ENCODE data around the gene SLC38A1. TPM values are rescaled to one million over a fixed set of nuclear protein-coding genes. Genes with fewer than 3 reads are reported as not detected.

SLC38A1 gene
- total and polyA plus RNA-seq, 10 donors = 26.9 to 142 (median 92.6) TPM

DNA sequence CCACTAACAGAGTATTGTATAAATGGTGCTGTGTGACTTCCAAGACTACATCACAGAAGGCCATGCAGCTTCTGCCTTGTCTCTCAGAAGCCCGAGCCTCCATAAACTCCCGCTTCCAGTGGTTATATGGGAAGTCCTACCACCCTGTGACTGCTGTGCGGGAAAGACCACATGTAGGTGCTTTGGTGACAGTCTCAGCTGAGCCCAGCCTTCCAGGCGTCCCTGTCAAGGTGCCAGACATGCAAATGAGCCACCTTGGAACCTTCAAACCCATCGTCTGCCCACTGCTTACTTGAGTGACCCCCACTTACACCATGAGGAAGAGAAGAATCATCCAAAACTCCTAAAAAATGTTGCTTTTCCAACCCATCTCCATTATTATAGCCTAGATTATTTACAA is 123.0 kb downstream of the SLC38A1 start:
- Histone ChIP-seq H3K4me1 (no peaks in the 10 kb centered on the region), H3K36me3 (no peaks in the 10 kb centered on the region), H3K27me3 (replicated peaks in 1 of 7) (peaks cover 0 to 10% (median 0%) of the 10 kb centered on the region in 7 donors), H3K27ac (no peak overlapping the region), H3K9me3 (no peaks in the 10 kb centered on the region), H3K4me3 (no peak overlapping the region)
- intact Hi-C loops (cut with DNase I; ENCODE audit: low total_unique reads) = loop anchor here (10.0 kb wide), 1 partner anchor 519 kb away; no protein-coding TSS in a partner anchor
- TF ChIP-seq POLR2A (IDR thresholded peaks at IDR 0.05) (no peak), POLR2AphosphoS5 (IDR thresholded peaks at IDR 0.05) (no peak), CTCF (IDR thresholded peaks at IDR 0.05 in 8 of 11, conservative IDR thresholded peaks at IDR 0.05 in 3 of 11) (no peak)
- DNase-seq = no peak
- 82 to 92% (median 85%) methylated on average over 5 of the region's 5 CpGs for WGBS, 5 donors

DNA sequence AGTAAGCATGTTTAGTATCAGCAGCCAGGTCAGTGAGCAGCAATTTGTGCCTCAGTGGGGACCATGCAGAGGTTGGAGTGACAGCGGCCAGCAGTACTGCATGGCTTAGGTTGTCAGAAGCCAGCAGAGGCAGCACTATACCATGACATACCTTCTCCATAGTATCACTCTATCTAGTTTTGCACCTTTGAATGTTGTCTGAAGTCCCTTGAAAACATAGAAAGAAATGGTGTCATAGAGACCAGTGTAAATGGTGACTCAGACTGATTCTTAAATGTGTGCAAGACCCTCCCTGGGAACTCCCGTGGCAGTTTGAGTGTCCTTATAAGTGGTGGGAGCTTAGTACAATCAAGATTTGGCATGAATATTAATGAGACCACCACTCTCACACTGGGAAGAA is 124.4 kb downstream of the SLC38A1 start:
- DNase-seq = no peak
- TF ChIP-seq POLR2AphosphoS5 (IDR thresholded peaks at IDR 0.05) (no peak), POLR2A (IDR thresholded peaks at IDR 0.05) (no peak), CTCF (IDR thresholded peaks at IDR 0.05 in 8 of 11, conservative IDR thresholded peaks at IDR 0.05 in 3 of 11) (no peak)
- 76 to 92% (median 84%) methylated on average over 2 of the region's 2 CpGs for WGBS, 5 donors
- H3K4me3 ChIP-seq = no peak overlapping the region
- H3K36me3 ChIP-seq = no peaks in the 10 kb centered on the region
- no peaks in the 10 kb centered on the region for H3K9me3 ChIP-seq
- no peak overlapping the region for H3K27ac ChIP-seq
- H3K4me1 ChIP-seq = no peaks in the 10 kb centered on the region
- H3K27me3 ChIP-seq (replicated peaks in 1 of 7) = peaks cover 0 to 10% (median 0%) of the 10 kb centered on the region in 7 donors
- intact Hi-C loops (cut with DNase I; ENCODE audit: low total_unique reads) = loop anchor here (10.0 kb wide), 1 partner anchor 520 kb away; no protein-coding TSS in a partner anchor

DNA sequence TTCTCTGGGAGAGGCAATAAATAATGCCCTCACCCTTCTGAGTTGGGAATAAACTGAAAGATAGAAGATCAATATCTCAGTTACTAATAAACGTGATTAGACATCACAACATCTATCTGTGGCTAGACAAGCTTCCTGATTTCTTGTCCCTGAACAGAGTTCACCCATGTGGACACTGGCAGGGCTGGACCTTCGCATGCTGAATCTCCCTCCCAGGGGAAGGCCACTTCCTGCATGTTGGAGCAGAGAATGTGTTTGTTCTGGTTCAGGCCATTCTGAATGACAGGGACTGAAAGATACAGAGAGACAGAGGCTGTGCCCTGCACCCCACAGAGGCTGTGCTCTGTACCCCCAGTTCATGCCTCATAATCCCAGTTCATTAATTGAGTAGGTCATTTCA is 132.6 kb downstream of the SLC38A1 start:
- Histone ChIP-seq H3K9me3 (no peaks in the 10 kb centered on the region), H3K27ac (no peak overlapping the region), H3K27me3 (replicated peaks in 1 of 7) (no peaks in the 10 kb centered on the region), H3K36me3 (no peaks in the 10 kb centered on the region), H3K4me1 (no peaks in the 10 kb centered on the region), H3K4me3 (no peak overlapping the region)
- intact Hi-C loops (cut with DNase I; ENCODE audit: low total_unique reads) = loop anchor here (10.0 kb wide), 1 partner anchor 879 kb away; no protein-coding TSS in a partner anchor
- WGBS, 5 donors = 45 to 76% (median 71%) methylated on average over 2 of the region's 2 CpGs
- no peak for TF ChIP-seq POLR2AphosphoS5 (IDR thresholded peaks at IDR 0.05)
- TF ChIP-seq CTCF (IDR thresholded peaks at IDR 0.05 in 8 of 11, conservative IDR thresholded peaks at IDR 0.05 in 3 of 11) = no peak
- TF ChIP-seq POLR2A (IDR thresholded peaks at IDR 0.05) = no peak
- DNase-seq = no peak

DNA sequence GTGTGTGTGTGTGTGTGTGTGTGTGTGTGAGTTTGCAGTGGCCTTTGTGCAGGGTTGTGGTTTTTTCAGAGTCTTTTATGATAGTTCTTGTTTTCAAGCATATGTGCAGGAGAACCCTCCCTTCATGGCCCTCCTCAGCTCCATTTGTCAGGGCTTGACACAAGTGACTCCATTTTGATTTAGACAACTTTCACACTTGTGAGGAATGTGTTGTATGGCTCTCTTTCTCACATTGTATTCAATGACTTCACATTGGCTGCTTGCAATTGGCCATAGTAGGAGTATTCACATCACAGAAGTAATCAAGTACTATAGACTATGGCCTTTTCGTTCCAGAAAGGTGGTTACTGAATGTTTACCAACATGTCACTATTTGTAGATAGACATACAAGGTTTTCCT is 133.1 kb downstream of the SLC38A1 start:
- intact Hi-C loops (cut with DNase I; ENCODE audit: low total_unique reads) = loop anchor here (10.0 kb wide), 1 partner anchor 879 kb away; no protein-coding TSS in a partner anchor
- no peaks in the 10 kb centered on the region for H3K27me3 ChIP-seq (replicated peaks in 1 of 7)
- H3K36me3 ChIP-seq = no peaks in the 10 kb centered on the region
- no peak for DNase-seq
- no peaks in the 10 kb centered on the region for H3K4me1 ChIP-seq
- H3K27ac ChIP-seq = no peak overlapping the region
- no peaks in the 10 kb centered on the region for H3K9me3 ChIP-seq
- no peak overlapping the region for H3K4me3 ChIP-seq
- TF ChIP-seq POLR2AphosphoS5 (IDR thresholded peaks at IDR 0.05) (no peak), POLR2A (IDR thresholded peaks at IDR 0.05) (no peak), CTCF (IDR thresholded peaks at IDR 0.05 in 8 of 11, conservative IDR thresholded peaks at IDR 0.05 in 3 of 11) (no peak)
- WGBS, 5 donors = 93 to 100% (median 97%) methylated on average over 1 of the region's 1 CpG
